D341Med (cell line): ENCODE results near the gene SLC50A1.
"Not testable (repeated sequence)": the region's sequence is repeated elsewhere in the genome, so short reads cannot be mapped to it uniquely, and the experiment has no call there.

Source experiments
- DNase-seq: peaks from one replicate; pipeline ENCODE4 v3.0.0; 2012; ENCODE audit warnings: low spot score

Gene SLC50A1

DNA sequence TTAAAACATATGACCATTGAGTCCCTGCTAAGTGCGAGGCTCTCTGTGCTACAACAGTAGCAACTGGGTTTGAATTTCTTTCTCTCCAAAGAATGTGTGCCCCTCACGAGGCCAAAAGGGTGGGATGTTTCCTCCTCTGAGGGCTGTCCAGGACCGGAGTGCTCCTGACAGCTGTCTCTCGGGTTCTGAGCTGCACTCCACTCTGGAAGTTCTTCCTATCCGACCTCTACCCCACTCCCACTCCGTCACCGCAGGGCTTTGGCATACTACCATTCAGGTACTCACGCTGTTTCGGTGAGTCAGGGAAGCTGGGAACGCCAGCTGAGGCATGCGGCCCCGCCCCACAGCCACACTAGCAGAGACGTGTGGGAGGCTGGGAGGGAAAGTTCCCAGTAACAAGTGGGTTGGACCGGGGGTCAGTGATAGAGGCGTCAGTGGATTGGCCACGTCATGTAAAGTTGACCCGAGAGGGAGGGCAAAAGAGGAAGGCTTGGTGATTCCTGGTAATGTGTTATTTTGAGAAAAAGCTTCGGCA is 705 bp upstream of the SLC50A1 start:
- DNase-seq, result peak; percentile 60

DNA sequence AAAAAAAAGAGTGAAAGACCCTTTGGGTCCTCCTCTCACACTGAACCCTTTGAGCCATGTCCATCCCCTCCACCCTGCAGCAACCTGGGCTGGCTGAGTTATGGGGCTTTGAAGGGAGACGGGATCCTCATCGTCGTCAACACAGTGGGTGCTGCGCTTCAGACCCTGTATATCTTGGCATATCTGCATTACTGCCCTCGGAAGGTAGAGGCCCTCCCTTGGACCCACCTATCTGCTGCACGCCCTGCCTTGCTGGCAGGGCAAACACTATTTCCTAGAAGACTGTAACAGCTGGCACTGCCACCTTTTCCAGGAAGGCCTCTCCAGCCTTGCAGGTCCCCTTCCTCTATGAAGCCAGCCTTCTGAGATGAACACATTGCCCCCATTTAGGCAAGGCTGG is 1.1 kb downstream of the SLC50A1 start:
- peak; percentile 46 for DNase-seq

DNA sequence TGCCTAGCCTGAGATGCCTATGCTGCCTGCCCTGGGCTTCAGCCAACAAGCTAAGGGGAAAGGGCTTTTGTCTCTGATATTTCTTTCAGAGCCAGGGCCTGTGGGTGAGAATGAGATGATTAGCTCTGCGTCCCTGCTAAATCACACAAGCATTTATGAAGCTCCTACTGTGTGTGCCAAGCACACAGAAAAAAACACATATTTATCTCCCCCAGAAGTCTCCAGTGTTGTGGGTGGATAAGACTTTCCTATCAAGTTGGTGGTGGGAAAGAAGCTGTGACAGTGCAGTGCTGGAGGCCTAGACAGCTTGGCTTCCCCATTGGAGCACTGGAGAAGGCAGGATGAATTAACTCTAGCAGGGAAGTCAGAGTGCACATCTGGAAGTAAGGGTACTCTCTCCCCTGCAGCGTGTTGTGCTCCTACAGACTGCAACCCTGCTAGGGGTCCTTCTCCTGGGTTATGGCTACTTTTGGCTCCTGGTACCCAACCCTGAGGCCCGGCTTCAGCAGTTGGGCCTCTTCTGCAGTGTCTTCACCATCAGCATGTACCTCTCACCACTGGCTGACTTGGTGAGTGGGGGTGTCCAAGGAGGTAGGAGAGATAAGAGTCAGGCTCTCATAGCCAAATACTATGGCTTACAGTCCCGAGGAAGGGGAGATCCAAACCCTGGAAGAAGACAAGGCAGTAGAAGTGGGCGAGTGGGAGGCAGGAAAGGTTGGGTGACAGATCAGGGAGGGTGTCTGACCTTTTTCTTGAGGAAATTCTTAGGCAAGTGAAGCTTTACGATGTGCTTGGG is 1.7 kb downstream of the SLC50A1 start:
- peak; percentile 10 for DNase-seq

DNA sequence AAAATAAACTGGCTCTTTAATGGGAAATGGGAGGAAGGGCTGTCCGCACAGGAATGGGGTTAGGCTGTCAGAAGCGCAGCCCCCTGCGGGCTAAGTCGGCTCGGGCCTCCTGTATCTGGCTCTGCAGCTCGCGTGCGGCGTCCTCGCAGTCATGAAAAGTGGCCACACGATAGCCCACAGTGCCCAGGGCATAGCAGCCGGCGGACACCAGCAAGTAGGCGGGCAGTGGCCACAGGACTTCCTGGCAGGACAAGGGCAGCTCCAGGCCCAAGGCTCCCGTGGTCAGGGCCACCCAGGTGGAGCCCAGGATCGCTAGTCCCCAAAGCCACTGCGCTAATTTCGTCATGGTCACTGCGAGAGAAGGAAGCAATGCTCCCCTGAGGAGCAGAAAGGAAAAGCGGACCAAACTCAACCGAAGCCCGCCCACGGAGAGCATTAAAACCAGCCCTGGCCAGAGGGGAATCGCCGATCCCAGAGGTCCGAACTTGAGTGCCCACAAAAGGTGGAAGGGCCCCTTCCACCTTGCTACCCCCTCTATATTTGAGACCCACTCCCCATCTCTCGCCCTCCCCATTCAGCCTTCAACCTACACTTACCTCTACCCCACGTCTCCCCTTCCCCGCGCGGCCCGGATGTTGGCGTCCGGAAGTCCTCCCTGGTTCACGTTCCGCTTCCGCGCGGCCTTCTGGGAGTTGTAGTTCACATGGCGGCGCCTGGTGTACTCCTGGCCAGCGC is 4.4 kb downstream of the SLC50A1 start, which contains the start of gene DPM3:
TSS of gene DPM3 (minus strand) at position 637 of the 735 bp plus-strand sequence. CDS start at position 346, 291 bp downstream.
- DNase-seq, result peak; percentile 94

DNA sequence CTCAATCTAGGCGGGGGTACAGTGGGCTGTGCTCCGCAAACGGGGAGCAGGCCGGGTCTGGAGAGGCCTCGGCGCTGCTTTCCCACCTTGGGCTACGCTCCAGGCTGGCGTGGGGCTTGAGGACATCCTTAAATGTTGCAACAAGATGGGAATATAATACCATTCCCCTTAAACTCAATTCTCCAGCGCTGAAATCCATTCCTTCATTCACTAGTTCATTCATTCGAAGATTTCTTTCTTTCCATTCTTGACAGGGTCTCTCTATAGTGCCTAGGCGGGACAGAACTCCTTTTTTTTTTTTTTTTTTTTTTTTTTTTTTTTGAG is 4.9 kb downstream of the SLC50A1 start:
- DNase-seq, result no peak

DNA sequence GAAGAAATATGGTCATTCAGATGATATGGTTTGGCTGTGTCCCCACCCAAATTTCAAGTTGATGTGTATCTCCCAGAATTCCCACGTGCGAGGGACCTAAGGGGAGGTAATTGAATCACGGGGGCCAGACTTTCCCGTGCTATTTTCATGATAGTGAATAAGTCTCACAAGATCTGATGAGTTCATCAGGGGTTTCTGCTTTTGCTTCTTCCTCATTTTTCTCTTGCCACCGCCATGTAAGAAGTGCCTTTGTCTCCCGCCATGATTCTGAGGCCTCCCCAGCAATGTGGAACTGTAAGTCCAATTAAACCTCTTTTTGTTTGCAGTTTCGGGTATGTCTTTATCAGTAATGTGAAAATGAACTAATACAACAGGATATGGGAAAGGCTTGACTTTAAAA is 6.1 kb downstream of the SLC50A1 start:
- no peak for DNase-seq

DNA sequence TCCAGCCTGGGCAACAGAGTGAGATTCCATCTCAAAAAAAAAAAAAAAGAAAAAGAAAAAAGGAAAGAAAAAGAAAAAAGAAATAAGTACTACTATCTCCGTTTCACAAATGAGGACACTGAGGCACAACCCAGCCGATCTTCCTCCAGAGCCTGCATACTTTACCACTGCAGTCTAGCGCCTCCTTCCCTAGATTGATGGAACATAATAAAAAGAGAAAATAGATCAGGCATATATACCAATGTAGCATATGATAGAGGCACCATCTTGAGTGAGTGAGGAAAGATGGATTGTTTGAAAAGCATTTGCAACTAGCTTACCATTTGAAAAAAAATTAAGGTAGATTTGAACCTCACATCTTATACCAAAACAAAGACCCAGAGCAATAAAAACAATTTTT is 9.8 kb downstream of the SLC50A1 start:
- DNase-seq, result no peak

DNA sequence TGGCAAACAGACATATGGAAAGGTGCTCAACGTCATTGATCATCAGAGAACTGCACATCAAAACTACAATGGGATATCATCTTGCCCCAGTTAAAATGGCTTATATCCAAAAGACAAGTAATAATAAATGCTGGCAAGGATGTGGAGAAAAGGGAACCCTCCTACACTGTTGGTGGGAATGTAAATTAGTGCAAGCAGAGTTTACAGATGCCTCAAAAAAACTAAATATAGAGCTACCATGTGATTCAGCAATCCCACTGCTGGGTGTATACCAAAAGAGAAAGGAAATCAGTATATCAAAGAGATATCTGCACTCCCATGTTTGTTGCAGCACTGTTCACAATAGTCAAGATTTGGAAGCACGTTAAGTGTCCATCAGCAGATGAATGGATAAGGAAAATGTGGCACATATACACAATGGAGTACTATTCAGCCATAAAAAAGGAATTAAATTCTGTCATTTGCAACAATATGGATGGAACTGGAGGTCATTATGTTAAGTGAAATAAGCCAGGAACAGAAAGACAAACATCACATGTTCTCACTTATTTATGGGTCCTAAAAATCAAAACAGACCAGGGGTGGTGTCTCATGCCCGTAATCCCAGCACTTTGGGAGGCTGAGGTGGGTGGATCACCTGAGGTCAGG is 20.5 kb downstream of the SLC50A1 start:
- not testable (repeated sequence) for DNase-seq

DNA sequence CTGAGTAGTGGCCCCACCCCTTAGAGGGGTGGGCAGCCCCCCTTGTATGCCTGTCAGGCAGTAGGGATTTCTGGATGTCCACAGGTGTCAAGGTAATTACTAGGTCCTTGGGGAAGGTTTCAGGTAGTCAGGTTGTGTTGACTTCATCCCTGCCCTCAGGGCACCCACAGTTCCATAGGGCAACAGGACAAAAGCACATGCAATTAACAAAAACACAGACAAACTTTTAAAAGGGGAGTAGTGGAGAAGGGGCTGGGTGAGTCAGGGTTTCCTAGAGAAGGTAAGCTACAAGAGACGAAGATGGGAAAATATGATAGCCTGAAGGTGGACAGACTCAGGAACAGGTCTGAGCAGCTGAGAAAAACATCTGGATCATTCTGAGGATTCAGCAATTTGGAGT is 23.3 kb downstream of the SLC50A1 start:
- no peak for DNase-seq

DNA sequence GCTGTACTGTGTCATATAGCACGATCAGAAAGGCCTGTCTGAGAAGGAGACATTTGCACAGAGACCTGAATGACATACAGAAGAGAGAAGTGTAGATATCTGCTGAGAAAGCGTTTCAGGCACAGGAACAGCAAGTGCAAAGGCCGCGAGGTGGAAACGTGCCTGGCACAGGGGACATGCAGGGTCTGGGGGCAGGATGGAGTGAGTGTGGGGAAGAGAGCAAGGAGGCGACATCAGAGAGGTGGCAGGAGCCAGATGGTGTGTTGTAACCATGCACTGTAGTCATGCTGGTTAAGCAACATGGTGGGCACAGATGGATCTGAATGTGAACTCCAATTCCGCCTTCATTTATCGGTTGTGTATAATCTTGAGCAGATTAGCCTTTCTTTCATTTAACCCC is 24.5 kb downstream of the SLC50A1 start:
- no peak for DNase-seq

DNA sequence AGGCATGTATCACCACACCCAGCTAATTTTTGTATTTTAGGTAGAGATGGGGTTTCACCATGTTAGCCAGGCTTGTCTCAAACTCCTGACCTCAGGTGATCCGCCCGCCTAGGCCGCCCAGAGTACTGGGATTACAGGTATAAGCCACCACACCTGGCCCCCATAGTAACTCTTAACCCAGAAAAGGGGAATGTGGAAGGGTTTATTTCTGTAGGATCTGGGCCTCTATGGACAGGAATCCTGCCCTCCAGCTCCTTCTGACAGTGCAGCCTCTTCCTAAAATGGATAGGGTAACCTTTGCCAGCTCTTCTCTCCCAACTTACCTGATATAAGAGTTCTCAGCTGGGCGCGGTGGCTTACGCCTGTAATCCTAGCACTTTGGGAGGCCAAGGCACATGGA is 27.0 kb downstream of the SLC50A1 start:
- not testable (repeated sequence) for DNase-seq

DNA sequence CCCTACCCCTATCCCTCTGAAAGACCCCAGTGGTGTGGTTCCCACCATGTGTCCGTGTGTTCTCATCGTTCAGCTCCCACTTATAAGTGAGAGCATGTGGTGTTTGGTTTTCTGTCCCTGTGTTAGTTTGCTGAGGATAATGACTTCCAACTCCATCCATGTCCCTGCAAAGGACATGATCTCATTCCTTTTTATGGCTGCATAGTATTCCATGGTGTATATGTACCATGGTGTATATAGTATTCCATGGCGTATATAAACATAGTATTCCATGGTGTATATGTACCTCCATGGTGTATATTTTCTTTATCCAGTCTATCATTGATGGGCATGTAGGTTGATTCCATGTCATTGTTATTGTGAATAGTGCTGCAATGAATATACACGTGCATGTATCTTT is 28.1 kb downstream of the SLC50A1 start:
- not testable (repeated sequence) for DNase-seq

DNA sequence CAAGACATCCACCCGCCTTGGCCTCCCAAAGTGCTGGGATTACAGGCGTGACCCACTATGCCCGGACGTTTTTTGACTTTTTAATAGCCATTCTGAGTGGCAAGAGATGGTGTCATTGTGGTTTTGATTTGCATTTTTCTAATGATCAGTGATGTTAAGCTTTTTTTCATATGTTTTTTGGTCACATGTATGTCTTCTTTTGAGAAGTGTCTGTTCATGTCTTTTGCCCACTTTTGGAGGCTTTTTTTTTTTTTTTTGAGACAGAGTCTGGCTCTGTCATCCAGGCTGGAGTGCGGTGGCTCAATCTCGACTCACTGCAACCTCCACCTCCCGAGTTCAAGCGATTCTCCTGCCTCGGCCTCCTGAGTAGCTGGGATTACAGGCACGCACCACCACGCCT is 29.0 kb downstream of the SLC50A1 start:
- not testable (repeated sequence) for DNase-seq

DNA sequence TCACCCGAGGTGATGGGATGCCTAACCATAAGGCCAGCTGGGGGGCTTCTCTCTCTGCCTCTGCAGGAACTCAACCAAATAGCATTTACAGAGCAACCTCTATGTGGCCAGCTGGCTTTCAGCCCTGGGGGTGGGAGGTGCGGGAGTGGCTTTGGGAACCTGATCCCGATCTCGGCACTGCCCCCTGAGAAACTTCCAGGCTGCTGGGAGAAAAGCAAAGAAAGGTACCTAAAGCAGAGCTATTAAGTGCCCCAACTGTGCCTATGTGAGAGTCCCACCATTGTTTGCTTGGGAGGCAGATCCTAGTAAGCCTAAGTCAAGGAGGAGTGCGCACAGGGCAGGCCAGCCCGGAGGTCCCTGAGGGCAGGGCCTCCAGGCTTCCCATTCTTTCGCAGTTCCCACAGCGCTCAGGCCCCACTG is 30.4 kb downstream of the SLC50A1 start:
- no peak for DNase-seq

DNA sequence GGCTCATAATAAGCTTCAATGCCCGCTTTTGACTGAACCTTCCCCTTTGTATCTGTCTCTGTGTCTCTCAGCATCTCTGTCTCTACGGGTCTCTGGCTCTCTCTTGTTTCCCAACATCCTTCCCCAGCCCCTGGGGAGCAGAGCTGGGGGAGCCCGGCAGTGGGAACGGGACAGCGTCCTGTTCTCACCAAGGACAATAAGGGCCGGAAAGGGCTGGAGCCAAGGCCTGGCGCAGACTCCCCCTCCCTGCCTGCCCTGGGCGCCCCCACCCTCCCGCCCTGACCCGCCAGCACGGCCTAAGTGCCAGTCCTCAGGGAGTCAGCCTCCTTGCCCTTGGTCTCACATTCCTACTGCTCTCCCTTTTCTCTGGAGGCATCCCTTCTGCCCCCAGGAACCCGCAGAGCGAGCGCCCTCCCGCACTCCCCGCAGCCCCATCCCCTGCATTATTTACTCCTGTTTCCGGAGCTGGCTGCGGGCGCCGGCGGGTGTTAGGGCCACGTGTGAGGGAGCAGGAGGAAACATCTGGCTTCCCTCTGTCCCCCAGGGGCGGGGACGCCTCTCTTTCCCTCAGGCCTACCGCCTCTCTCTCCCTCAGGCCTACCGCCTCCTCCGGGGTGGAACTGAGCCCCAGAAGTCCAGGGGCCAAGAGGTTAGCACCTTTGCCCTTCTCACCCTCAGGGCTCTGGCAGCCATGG is 31.0 kb downstream of the SLC50A1 start:
- no peak for DNase-seq

DNA sequence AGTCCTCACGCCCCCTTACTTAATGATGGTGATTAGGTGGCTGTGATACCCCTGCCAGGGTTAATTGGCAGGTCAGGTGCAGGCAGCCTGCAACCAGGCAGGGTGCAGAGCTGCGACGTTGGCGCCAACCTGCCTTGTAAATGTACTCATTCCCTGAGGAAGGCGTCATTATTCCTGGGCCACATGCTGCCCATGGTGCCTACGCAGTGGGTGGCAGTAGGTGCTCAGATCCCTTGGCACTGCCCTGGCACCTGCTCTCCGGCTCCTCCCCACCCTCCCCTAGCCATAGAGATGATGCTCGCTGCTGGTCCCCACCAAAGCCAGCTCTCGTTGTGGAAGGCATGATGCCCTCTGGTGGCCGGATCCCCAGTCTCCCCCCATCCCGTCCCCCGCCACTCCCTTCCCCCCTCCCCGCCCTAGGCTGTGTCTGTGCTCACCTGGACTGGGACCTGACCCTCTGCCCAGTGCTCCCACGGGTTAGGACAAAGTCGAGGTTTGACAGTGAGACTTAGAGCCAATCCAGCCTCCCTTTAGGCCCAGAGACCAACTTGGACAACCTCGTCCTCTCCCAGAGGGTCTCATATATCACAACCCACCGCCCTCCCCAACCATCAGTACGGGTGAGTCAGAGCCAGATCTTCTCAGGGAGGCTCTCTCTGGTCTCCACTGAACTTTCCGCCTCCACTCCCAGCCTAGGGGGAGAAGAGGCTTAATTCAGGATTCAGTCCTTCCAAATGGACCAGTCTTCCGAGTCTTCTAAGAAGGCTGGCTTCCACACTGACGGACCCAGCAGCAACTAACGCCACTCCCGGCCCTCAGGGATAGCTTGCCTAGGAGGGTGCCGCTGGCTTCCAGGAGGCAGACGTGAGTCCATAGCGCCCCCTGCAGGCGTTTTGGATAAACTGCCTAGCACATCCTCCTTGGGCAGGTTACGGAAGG is 31.8 kb downstream of the SLC50A1 start:
- peak; percentile 89 for DNase-seq

DNA sequence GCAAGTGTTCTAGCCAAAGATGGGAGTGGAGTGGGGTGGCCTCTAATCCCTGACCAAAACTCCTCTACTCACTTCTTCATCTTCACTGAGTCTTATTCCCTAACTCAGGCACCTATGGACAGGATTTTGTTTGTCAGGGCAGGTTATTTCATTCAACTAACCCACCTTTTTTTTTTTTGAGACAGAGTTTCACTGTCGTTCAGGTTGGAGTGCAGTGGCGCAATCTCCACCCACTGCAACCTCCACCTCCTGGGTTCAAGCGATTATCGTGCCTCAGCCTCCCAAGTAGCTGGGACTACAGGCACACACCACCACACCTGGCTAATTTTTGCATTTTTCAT is 32.4 kb downstream of the SLC50A1 start:
- DNase-seq, result not testable (repeated sequence)

DNA sequence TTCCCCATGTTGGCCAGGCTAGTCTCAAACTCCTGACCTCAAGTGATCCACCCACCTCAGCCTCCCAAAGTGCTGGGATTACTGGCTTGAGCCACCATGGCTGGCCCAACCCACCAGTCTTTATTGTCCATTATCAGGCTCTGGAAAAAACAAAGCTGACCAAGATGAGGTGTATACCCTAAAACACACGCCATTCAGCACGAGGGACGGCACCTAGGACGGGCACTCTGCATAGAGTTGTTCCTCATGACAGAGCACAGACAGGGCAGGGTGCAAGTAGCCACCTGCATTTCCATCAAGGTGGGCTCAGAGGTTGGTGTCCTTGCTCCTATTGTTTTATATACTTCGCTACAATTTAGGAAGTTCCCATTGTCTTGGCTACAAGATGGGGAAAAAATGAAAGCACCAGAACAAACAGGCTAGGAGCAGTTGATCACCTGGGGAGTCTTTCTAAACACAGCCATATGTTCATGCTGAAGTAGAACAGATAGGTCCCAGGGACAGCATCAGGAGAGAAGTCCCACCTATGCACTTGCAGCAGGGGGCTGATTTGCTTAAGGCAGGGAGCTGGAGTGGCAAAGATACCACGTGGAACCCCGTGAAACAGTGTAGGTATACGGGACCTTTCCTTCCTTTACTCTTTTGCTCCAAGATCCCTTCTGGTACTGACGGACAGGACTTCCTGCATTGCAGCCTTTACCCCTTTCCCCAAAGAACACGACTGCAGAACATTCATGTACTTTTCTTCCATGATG is 33.0 kb downstream of the SLC50A1 start:
- no peak for DNase-seq

DNA sequence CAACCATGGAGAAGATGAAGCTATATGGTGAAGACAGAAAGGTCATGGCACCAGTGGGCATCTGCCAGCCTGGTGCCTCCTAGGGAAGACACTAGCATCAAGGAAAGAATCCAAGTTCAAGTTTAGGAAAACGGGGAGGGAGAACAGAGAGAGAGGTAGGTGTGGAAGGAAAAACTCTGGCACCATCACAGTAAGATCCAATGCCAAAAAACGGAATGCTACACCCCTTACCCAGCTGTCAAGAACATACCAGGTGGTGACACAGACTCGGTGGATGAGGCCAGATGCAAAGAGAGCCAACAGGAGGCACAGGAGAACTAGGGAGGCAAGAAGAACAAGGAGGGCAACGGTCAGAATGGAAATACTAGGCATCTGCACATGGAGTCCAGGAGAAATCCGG is 33.9 kb downstream of the SLC50A1 start:
- no peak for DNase-seq

DNA sequence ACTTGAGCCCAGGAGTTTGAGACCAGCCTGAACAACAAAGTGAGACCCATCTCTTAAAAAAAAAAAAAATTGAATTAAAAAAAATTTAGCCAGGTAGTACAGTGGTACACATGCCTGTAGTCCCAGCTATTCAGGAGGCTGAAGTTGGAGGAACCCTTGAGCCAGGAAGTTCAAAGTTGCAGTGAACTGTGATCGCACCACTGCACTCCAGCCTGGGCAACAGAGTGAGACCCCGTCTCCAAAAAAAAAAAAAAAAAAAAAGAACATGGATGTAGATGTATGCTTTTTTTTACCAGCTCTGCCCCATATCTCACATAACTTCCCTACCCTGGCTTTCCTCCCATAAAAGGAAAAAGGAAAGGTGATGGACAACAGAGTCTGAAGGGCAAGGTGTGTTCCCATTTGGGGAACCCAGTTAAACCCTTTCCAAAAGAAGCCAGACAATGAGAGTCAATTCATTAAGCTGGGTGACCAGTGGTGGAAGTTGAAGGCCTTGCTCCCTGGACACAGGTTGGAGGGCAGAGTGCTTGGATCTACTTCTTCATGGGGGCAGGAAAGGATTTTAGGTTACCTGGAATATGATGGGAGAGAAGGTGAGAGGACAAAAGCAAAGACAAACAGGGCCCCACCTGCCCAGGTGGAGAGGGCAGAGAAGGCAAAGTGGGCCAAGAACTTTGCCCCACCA is 34.6 kb downstream of the SLC50A1 start:
- DNase-seq, result no peak
